NCI-H2029 (cell line): ENCODE measurements around the gene PRRG2.
A peak's percentile ranks its signal among the peaks of the same experiment; 100 is the strongest.

Experiments
- DNase-seq: peaks from one replicate; lab custom pipeline; 2025; lab: John Stamatoyannopoulos, UW

PRRG2 gene

DNA sequence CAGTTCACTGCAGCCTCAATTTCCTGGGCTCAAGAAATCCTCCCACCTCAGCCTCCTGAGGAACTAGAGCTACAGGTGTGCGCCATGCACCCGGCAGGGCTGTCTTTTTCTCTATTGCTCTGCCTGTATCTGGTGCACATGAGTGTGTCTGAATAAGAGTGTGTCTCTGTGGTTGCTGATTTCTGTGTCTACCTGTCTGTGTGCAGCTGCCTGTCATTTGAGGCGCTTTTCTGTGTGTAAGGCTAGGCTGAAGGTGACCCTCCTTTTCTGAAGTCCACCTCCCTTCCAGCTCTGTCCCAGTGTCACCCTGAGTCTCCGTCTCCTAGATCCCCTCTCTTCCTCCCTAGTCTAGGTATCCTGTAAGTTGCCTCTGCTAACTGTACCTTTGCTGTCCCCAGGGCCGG lies 8.4 kb downstream of the PRRG2 start:
- DNase-seq, result no peak

DNA sequence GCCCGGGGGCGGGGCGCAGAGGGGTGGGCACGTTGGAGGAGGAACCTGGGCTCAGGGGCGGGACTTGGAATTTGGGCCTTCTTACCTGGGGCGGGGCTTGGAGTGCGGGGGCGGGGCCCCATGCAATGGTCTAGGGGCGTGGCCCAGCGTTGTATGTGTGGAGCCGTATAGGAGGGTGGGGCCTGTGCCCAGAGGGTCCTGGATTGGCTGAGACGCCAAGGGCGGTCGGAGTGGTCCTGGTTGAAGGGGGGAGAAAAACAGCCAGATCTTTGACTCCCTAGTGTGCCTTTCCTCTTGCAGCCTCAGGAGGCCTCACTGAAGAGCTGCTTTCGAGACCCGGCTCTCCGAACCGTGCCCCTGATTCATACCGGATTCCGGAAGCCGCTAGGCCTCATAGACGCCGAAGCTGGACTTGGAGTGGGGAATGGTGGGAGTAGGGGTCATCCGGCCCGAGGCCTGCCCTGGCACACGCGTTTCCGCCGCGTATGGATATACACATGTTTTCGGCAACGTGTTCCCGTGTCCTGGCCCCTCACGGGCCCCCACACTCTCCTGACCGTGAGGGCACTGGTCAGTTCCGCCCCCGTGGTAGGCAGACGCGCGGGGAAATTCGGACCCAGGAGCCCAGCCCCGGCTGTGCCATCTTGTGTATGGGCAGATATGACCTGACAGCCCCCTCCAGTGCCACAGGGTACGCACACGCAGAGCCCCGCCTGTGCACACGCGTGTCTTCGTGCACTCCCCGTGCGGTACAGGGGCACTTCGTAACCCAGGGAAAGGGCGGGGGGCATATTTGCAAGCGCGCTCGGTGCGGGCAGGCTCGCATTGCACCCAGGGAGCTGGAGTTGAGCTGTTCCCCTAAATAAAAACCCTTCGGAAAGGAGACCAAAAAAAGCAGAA lies 9.2 kb downstream of the PRRG2 start:
- DNase-seq, result peak; percentile 95

DNA sequence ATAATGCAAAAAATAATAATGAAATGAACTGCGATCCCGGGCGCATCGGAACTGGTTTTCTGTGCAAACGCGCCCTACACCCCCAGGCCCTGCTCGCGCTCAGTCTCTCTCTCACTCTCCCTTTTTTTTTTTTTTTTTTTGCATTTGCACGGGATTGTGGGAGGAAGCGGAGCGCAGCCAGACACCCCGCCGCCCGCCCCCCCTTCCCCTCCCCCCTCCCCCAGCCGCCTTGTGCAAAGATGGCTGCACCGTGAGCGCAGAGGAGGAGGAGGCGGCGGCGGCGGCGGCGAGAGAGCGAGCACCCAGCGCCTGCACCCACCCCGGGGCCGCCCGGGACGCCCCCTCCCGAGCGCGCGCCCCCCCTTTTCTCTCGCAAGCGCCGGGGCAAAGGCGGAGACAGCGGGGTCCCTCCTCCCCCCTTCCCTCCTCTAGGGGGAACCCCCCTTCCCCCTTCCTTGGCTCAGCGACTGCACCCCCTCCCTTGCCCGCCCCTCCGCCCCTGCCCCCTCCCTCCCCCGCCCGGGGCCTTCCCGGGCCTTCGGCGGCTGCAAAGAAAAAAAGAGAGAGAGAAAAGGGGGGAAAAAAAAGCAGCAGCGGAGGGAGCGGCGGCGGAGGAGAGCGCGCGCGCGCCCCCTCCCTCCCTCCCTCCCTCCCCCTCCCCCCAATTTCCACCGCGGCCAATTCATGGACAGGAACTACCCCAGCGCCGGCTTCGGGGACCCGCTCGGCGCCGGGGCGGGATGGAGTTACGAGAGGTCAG lies 10.0 kb downstream of the PRRG2 start, which contains the start of gene PRR12:
Gene PRR12, plus strand, starts transcription at position 212 of the 760 bp plus-strand sequence. Its CDS starts 473 bp downstream, at position 685.
- peak; percentile 77 for DNase-seq

DNA sequence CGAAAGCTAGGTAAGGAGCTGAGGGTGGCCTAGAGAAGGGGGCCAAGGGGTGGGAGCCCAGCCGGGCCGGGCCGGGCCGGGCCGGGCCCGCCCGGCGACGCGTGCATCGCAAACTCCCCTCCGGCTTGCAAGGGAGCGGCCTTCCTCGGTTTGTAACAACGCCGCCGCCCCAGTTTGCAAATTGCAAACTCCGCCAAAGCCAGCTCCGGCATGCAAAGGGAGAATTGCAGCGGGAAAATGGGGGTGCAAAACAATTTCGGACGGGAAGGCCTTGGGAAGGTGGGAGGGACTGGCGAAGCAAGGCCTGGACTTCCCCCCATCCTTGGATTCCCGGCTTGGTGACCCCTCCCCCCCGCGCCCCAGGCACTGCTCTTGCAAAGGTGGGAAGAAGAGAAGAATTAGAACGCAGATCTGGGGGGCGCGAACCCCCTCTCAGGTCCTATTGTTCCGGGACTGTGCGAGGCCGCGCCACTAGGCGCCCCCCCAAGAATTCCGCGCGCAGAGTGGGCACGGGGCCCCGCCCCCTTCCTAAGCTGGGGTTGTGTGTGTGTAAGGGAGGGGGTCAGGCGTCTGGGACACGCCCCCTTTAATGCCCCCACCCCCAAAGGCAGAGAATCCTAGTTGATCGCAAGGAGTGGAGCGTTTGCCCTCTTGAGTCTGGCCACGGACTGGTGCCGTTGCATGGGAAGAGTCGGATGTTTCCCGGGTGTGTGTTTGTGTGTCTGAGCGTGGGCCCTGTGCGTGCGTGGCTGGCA lies 10.8 kb downstream of the PRRG2 start:
- peak; percentile 22 for DNase-seq

DNA sequence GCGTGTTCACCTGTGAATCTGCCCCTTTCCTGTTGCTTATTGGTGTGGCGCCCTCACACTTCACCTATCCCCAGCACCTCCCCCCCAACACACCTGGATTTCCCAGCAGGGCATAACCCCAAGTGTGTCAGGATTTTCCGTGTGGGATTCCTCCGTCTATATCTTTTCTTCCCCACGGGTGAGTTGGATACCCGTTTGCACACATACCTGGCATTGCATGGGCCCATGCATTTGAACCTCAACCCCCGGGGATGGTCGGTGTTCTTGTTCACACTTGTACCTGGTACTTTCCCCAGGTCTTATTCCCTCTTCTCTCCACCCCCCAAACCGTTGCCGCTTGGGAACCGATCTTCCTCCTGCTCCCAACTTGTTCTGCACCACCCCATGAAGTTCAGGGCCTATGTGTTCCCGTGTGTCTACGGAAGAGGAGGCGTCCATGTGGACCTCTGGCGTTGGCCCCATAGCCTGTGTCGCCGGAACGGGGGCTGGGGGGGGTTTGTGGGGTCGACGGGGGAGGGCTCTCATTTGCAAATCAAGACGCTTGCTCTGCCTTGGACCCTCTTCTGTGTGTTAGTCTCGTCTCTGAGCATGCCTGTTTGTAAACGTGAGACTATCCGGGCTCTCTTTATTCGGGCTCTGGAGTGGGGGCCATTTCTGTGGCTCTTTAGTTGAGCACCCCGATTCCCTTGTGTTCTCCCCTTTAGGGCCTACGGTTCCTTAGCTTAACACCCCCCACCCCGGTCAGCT lies 11.5 kb downstream of the PRRG2 start:
- no peak for DNase-seq

DNA sequence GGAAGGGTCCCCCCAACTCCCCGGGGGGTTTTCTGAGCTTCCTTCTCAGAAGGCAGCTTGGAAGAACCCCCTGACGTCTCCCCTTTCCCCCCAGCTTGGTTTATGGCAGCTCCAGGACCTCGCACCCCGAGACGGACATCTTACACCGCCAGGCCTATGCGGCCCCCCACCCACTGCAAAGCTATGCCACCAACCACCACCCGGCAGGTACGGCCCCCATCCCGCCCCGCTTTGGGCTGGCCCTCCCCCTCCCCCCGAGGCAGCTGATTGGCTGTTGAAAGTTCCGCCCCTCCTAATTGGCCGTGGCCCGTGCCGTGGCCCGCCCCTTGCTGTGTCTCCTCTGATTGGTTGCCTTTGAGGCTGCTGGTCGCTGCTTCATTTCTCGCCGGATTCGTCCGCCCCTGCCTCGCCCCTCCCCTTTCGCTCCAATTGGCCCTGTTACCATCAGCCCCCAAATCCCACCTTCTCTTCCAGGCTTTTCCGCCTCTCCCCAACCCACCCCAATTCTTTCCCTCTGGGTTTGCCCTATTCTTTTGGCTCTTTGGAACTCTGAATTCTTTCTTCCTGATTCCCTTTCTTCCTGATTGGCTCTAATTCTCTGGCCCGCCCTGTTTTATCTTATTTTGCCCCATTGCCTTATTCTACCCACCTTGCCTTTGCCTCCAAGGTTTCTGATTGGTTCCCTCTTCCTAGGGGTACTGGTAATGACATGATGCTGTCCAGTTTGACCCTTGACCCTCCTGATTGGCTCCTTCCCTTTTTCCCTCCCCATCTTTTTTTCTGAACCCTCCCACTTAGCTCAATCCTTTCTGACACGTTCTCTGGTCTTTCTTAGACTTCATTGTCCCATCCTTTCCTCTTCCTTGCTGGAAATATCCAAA lies 12.4 kb downstream of the PRRG2 start:
- peak; percentile 92 for DNase-seq

DNA sequence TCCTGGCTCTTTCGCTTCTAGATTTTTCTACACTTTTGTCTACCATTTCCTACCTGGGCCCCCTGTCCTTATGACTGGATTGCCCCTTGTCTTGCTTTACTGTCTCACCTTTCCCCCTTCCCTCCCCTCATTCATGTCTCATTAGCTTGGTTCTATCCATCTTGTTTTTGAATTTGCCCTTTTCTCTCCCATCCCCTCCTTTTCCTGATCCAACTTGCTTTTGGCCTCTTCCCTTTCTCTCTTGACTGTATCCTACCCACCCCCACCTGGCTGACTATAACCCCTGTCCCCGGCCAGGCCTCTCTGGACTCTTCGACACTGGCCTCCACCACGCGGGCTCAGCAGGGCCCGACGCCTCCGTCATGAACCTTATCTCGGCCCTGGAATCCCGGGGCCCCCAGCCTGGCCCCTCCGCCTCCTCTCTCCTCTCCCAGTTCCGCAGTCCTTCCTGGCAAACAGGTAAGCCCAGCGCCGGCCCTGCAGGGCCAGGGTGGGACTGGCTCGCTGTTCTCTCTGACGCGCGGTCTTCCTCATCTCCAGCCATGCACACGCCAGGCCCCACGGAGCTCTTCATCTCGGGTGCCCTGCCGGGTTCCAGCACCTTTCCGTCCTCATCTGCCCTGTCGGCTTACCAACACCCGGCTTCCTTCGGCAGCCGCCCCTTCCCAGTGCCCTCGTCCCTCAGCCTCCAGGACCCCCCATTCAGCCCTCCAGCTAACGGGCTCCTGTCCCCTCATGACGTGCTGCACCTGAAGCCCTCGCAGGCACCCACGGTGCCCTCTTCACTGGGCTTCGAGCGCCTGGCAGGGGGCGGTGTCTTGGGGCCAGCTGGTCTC lies 13.3 kb downstream of the PRRG2 start:
- DNase-seq, result no peak

DNA sequence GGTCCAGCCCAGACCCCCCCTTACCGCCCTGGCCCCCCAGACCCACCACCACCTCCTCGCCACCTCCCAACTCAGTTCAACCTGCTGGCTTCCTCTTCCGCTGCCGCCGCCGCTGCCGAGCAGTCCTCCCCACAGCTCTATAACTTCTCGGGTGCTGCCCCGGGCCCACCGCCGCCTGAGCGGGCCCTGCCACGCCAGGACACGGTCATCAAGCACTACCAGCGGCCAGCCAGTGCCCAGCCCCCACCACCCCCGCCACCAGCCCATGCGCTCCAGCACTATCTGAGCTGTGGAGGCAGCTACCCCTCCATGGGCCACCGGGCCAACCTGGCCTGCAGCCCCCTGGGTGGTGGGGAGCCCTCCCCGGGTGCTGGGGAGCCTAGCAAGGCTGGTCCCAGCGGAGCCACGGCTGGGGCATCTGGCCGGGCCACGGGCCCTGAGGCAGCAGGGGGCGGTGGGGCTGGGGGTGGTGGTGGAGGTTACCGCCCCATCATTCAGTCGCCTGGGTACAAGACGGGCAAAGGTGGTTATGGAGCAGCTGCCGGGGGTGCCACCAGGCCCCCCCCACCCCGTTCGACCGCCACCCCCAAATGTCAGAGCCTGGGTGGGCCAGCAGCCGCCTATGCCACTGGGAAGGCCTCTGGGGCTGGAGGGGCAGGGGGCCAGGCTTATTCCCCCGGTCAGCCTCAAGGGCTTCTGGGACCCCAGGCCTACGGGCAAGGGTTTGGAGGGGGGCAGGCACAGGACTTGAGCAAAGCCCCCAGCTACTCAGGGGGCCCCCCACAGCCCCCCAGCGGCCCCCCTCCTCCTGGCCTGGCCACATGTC lies 14.1 kb downstream of the PRRG2 start:
- DNase-seq, result no peak

DNA sequence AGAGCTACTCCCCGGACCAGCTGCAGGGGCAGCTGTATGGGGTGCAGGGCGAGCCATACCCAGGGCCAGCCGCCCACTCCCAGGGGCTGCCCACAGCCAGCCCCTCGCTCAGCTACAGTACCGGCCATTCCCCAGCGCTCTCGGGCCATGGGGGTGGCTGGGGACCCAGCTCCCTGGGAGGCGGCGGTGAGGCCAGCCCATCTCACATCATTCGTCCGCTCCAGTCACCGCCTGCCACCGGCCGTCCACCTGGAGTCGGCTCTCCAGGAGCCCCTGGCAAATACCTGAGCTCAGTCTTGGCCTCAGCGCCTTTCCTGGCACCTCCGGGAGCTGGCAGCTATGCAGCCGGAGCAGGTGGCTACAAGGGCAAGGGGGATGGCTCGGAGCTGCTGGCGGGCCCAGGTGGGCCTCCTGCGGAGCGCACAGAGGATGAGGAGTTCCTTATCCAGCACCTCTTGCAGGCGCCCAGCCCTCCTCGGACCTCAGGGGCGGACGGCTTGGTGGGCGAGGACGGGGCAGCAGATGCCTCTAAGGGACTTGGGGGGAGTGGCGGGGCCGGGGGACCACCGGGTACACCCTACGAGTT lies 14.8 kb downstream of the PRRG2 start:
- no peak for DNase-seq

DNA sequence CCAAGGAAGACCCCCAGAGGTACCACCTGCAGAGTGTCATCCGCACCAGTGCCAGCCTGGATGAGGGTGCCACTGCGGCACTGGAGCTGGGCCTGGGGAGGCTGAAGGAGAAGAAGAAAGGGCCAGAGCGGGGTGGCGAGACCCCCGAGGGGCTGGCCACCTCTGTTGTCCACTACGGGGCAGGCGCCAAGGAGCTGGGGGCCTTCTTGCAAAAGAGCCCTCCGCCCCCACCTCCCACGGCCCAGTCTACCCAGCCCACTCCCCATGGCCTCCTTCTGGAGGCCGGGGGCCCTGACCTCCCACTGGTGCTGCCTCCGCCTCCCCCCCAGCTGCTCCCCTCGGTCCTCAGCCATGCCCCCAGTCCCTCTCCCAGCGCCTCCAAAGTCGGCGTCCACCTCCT lies 15.3 kb downstream of the PRRG2 start:
- DNase-seq, result no peak

DNA sequence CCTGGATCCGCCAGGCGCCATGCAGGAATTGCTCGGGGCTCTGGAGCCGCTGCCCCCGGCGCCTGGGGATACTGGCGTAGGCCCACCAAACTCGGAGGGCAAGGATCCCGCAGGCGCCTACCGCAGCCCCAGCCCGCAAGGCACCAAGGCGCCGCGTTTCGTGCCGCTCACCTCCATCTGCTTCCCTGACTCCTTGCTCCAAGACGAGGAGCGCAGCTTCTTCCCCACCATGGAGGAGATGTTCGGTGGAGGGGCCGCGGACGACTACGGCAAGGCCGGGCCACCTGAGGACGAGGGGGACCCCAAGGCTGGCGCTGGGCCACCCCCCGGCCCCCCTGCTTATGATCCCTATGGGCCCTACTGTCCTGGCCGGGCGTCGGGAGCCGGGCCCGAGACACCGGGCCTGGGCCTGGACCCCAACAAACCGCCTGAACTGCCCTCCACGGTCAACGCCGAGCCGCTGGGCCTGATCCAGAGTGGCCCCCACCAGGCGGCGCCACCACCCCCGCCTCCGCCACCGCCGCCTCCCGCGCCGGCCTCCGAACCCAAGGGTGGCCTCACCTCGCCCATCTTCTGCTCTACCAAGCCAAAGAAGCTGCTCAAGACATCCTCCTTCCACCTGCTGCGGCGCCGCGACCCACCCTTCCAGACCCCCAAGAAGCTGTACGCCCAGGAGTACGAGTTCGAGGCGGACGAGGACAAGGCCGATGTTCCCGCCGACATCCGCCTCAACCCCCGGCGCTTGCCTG lies 16.0 kb downstream of the PRRG2 start:
- DNase-seq, result no peak

DNA sequence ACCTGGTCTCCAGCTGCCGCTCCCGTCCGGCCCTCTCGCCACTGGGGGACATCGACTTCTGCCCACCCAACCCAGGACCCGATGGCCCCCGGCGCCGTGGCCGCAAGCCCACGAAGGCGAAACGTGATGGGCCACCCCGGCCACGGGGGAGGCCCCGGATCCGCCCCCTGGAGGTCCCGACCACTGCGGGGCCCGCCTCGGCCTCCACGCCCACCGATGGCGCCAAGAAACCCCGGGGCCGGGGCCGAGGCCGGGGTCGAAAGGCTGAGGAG lies 16.5 kb downstream of the PRRG2 start:
- DNase-seq, result no peak

DNA sequence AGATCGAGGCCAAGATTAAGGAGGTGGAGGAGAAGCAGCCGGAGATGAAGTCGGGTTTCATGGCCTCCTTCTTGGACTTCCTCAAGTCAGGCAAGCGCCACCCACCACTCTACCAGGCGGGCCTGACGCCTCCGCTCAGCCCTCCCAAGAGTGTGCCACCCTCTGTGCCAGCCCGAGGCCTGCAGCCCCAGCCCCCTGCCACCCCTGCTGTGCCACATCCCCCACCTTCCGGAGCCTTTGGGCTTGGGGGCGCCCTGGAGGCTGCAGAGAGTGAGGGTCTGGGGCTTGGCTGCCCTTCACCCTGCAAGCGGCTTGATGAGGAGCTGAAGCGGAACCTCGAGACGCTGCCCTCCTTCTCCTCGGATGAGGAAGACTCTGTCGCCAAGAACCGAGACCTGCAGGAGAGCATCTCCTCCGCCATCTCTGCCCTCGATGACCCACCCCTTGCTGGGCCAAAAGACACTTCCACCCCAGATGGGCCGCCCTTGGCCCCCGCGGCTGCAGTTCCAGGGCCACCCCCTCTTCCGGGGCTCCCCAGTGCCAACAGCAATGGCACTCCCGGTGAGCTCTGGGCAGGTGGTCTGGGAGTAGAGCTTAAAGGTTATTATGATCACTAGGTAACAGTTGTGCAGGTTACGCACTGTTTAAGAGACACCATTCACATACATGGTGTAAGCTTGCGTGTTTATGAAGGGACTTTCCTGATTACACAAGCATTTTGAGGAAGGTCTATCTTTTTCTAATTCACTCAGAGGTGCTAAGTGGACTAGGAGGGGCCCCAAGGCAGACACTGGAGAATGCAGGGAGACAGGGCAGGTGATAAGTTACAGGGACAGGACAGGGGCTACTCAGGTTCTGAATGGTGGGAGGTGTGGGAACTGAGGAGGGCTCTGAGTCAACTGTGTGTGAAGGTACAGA lies 18.5 kb downstream of the PRRG2 start:
- DNase-seq, result no peak

DNA sequence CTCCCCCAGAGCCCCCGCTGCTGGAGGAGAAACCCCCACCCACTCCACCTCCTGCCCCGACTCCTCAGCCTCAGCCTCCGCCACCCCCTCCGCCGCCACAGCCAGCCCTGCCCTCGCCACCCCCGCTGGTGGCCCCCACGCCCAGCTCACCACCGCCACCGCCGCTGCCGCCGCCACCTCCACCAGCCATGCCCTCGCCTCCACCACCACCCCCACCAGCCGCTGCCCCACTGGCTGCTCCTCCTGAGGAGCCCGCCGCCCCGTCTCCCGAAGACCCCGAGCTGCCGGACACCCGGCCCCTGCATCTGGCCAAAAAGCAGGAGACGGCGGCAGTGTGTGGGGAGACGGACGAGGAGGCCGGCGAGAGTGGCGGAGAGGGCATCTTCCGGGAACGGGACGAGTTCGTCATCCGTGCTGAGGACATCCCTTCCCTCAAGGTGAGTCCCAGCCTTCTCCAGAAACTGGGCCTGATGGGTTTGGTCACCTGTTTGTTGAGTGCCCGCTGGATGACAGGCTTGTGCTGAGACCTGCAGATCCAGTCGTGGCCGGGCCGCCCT lies 20.4 kb downstream of the PRRG2 start:
- no peak for DNase-seq

DNA sequence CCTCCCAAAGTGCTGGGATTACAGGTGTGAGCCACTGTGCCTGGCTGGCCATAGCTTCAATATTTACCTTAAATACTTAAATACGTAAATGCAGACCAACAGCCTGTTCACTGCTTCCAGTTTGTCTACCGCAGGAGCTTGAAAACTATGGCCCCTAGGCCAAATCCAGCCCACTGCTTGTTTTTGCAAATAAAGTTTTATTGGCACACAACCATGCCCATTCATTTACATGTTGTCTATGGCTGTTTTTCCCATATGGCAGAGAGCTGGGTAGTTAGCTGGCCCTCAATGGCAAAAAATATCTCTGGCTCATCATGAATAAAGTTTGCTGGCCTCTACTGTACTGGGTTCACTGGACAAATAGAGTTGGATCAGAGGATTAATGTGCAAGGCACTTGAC lies 21.7 kb downstream of the PRRG2 start:
- no peak for DNase-seq

DNA sequence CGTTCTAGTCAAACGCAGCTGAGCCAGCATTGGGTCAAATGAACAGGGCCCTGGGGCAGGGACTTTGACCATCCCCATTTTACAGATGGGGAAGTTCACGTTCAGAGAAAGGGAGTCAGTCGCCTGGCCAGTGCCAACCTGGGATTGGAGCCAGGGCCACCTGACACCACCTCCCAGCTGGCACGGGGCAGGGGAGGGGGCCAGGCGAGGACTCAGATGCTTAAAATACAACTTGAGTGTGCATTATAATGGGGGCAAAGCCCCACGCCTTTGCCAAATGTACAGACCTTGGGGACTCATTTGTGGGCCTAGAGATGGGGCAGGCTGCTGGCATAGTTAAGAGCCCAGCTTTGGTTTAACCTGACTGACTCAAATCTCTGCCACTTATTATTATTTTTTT lies 24.5 kb downstream of the PRRG2 start:
- no peak for DNase-seq
